HEK293T (cell line): Measurements from ENCODE around the gene LRRC40.
"Not testable (repeated sequence)": the region's sequence is repeated elsewhere in the genome, so short reads cannot be mapped to it uniquely, and the experiment has no call there.

Experiments
- CTCF ChIA-PET: fragments of 350-600 bp; formaldehyde crosslinking; extraction: SDS; loops from one replicate; lab custom pipeline; 2021; ENCODE audit warnings: antibody characterized with exemption, inconsistent platforms; lab: Yijun Ruan, JAX
- POLR2A ChIA-PET: fragments of 350-600 bp; formaldehyde crosslinking; extraction: SDS; loops from one replicate; lab custom pipeline; 2020; ENCODE audit warnings: antibody characterized with exemption, inconsistent platforms; lab: Yijun Ruan, JAX
- DNase-seq: peaks from one replicate; pipeline ENCODE4 v3.0.0; 2012; ENCODE audit warnings: mixed read lengths; ENCODE audit errors: extremely low spot score
- ARNT ChIP-seq: fragments of 450-650 bp; IDR thresholded peaks from 2 replicates; pipeline ENCODE4 v1.6.1; 2017; ENCODE audit warnings: mild to moderate bottlenecking
- BHLHE40 ChIP-seq: fragments of 450-650 bp; IDR thresholded peaks from 2 replicates; pipeline ENCODE4 v1.6.1; 2016; ENCODE audit warnings: mild to moderate bottlenecking, moderate library complexity, borderline replicate concordance
- CTBP1 ChIP-seq: fragments of 450-650 bp; IDR thresholded peaks from 2 replicates; pipeline ENCODE4 v1.6.1; 2016; ENCODE audit warnings: borderline replicate concordance
- ELF4 ChIP-seq: fragments of 450-650 bp; IDR thresholded peaks from 2 replicates; pipeline ENCODE4 v1.6.1; 2017; ENCODE audit warnings: antibody characterized with exemption
- FOXA1 ChIP-seq: fragments of 450-650 bp; IDR thresholded peaks from 2 replicates; pipeline ENCODE4 v1.6.1; 2016; ENCODE audit warnings: mild to moderate bottlenecking
- FOXK2 ChIP-seq: fragments of 450-650 bp; IDR thresholded peaks from 2 replicates; pipeline ENCODE4 v1.6.1; 2016; ENCODE audit warnings: mild to moderate bottlenecking
- FOXM1 ChIP-seq: fragments of 450-650 bp; IDR thresholded peaks from 2 replicates; pipeline ENCODE4 v1.6.1; 2017; ENCODE audit warnings: mild to moderate bottlenecking, borderline replicate concordance
- HDGF ChIP-seq: fragments of 450-650 bp; IDR thresholded peaks from 2 replicates; pipeline ENCODE4 v1.6.1; 2017; ENCODE audit warnings: antibody characterized with exemption, borderline replicate concordance
- L3MBTL2 ChIP-seq: fragments of 450-650 bp; conservative IDR thresholded peaks from 2 replicates; pipeline ENCODE4 v1.6.1; 2016; ENCODE audit warnings: mild to moderate bottlenecking
- LEF1 ChIP-seq: fragments of 450-650 bp; IDR thresholded peaks from 2 replicates; pipeline ENCODE4 v1.6.1; 2017; ENCODE audit warnings: mild to moderate bottlenecking, borderline replicate concordance
- NFRKB ChIP-seq: fragments of 450-650 bp; IDR thresholded peaks from 2 replicates; pipeline ENCODE4 v1.6.1; 2016; ENCODE audit warnings: mild to moderate bottlenecking, moderate library complexity
- PKNOX1 ChIP-seq: fragments of 450-650 bp; IDR thresholded peaks from 2 replicates; pipeline ENCODE4 v1.6.1; 2016
- SP1 ChIP-seq: fragments of 450-650 bp; IDR thresholded peaks from 2 replicates; pipeline ENCODE4 v1.6.1; 2017
- SUZ12 ChIP-seq: fragments of 450-650 bp; IDR thresholded peaks from 2 replicates; pipeline ENCODE4 v1.6.1; 2016; ENCODE audit warnings: mild to moderate bottlenecking
- TARDBP ChIP-seq: fragments of 450-650 bp; IDR thresholded peaks from 2 replicates; pipeline ENCODE4 v1.6.1; 2016
- ZNF384 ChIP-seq: fragments of 450-650 bp; IDR thresholded peaks from 2 replicates; pipeline ENCODE4 v1.6.1; 2016

LRRC40 gene

DNA sequence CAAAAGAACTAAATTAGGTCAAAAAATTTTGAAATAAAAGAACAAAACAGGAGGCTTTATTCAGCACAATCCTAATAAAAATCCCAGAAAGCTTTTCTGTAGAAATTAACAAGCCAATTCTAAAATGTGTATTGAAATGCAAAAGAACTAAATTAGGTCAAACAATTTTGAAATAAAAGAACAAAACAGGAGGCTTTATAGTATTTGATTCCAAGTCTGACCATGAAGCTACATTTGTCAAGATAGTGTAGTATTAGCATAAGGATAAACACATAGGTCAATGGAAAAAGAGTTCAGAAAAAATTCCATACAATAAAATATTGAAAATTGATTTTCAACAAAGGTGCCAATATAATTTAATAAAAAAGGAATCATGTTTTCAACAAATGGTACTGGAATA is 10.8 kb downstream of the LRRC40 start:
- ChIA-PET POLR2A (no interaction called here), CTCF (interaction anchor here (1.1 kb wide), 1 partner anchor 13 kb away, joined by 4 read pairs; no protein-coding TSS in a partner anchor)
- TF ChIP-seq SP1 (no peak), ELF4 (no peak), SUZ12 (no peak), FOXM1 (no peak), LEF1 (no peak), NFRKB (no peak), HDGF (no peak), ARNT (no peak), BHLHE40 (no peak), PKNOX1 (no peak), CTBP1 (no peak), TARDBP (no peak), ZNF384 (no peak)
- no peak for DNase-seq

- CTCF ChIA-PET, DNase-seq, POLR2A ChIA-PET: not testable (repeated sequence)
These were observed 12.9 kb downstream of the LRRC40 start for GRCh38 chr1:70192446-70192845.

DNA sequence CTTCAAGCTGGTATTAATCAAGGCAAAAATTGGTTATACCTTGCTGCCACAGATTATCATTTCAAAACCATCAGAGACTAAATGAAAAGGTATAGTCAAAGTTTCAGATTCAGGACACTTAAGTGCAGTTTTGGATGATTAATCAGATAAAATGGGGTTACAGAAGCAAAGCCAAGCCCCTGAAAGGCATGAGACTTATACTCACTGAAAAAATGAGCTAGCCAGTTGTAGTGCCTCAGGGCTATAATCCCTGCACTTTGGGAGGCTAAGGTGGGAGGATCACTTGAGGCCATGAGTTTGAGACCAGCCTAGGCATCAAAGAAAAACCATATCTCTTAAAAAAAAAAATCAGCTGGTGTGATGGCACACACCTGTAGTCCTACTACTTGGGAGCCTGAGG is 15.2 kb downstream of the LRRC40 start:
- POLR2A ChIA-PET, result interaction anchor here (0.9 kb wide), 1 partner anchor 31 kb away, joined by 3 read pairs; the partner anchor contains the start of gene SRSF11
- TF ChIP-seq FOXM1 (no peak), BHLHE40 (no peak), ZNF384 (no peak), ELF4 (no peak), ARNT (no peak), HDGF (no peak), CTBP1 (no peak), L3MBTL2 (no peak), SP1 (no peak), SUZ12 (no peak), PKNOX1 (no peak)
- CTCF ChIA-PET, result no interaction called here
- no peak for DNase-seq

DNA sequence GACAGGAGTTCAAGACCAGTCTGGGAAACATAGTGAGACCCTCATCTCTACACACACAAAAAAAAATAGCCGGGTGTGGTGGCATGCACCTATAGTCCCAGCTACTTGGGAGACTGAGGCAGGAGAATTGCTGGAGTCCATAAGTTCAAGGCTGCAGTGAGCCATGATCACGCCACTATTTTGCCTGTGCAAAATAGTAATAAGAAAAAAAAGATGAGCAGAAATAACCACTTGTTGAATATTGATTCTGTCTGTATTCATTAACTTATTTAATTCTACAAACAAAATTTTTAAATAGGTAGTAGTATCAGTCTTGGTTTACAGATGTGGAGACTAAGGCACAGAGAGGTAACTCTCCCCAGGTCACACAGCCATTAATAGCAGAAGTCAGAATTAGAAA is 16.9 kb downstream of the LRRC40 start:
- ChIA-PET POLR2A (no interaction called here), CTCF (no interaction called here)
- TF ChIP-seq BHLHE40 (no peak), FOXA1 (no peak), FOXK2 (no peak), HDGF (no peak), L3MBTL2 (no peak), TARDBP (no peak), PKNOX1 (no peak), NFRKB (no peak), CTBP1 (no peak), ELF4 (no peak), SUZ12 (no peak), FOXM1 (no peak), ZNF384 (no peak), ARNT (no peak), LEF1 (no peak), SP1 (no peak)
- no peak for DNase-seq

- POLR2A ChIA-PET, DNase-seq, CTCF ChIA-PET: not testable (repeated sequence)
These were observed 20.2 kb downstream of the LRRC40 start for GRCh38 chr1:70185181-70185580.

DNA sequence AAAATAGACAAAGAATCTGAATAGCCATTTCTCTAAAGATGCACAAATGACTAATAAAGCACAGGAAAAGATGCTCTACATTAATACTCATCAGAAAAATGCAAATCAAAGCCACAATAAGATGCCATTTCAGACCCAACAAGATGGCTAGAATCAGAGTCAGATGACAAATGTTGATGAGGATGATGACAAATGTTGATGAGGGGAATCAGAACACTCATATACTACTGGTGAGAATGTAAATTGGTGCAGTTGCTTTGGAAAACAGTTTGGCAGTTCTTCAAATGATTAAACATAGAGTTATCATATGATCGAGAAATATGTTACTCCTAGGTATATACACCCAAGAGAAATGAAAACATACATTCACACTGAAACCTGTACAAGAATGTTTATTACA is 33.9 kb downstream of the LRRC40 start:
- POLR2A ChIA-PET, result no interaction called here
- no peak for TF ChIP-seq NFRKB
- TF ChIP-seq ELF4, result no peak
- no peak for TF ChIP-seq HDGF
- TF ChIP-seq PKNOX1, result no peak
- no peak for DNase-seq
- CTCF ChIA-PET, result no interaction called here
